IMR-90 (cell line): Measurements from ENCODE around the gene NOXA1. TPM values are rescaled to one million over a fixed set of nuclear protein-coding genes. Genes with fewer than 3 reads are reported as not detected.

Experiments used
- ATAC-seq: fragments of 200-7000 bp; cut with Tn5 transposase; 2 replicates; pipeline ENCODE4 v1.9.1; 2020; ENCODE audit warnings: low read depth, mild to moderate bottlenecking, moderate library complexity
- BruUV-seq: library from RNA; stranded (reverse); fragments of 400-500 nt; replicated peaks from 2 replicates; lab custom pipeline; 2021; lab: Mats Ljungman, UMichigan
- CTCF ChIA-PET: fragments of 300-600 bp; formaldehyde crosslinking; extraction: SDS; loops from one replicate; lab custom pipeline; 2021; ENCODE audit warnings: antibody characterized with exemption; lab: Yijun Ruan, JAX
- POLR2A ChIA-PET: fragments of 300-600 bp; sonication (Branson Sonifier 250); formaldehyde crosslinking; loops from one replicate; lab custom pipeline; 2022; ENCODE audit warnings: antibody characterized with exemption; ENCODE audit not compliant: unreplicated experiment; lab: Charles Lee
- DNase-seq: peaks from one replicate; pipeline ENCODE4 v3.0.0; 2013
- H2AFZ ChIP-seq: replicated peaks from 2 replicates; pipeline ENCODE3; 2013; ENCODE audit warnings: low read length, mild to moderate bottlenecking; ENCODE audit not compliant: poor library complexity
- H2AK5ac ChIP-seq: 2 replicates; pipeline ENCODE4 v1.6.1; 2013; ENCODE audit warnings: low read depth, low read length, inconsistent platforms
- H2AK9ac ChIP-seq: replicated peaks from 2 replicates; pipeline ENCODE3; 2013; ENCODE audit warnings: mild to moderate bottlenecking, low read depth, low read length, moderate library complexity; ENCODE audit not compliant: poor library complexity
- H2BK120ac ChIP-seq: 2 replicates; pipeline ENCODE4 v1.6.1; 2013; ENCODE audit warnings: low read depth, low read length, inconsistent platforms
- H2BK15ac ChIP-seq: 3 replicates; pipeline ENCODE4 v1.6.1; 2013; ENCODE audit warnings: low read depth, low read length, inconsistent platforms
- H2BK20ac ChIP-seq: 2 replicates; pipeline ENCODE4 v1.6.1; 2013; ENCODE audit warnings: low read depth, mild to moderate bottlenecking, inconsistent platforms, low read length, moderate library complexity
- H2BK5ac ChIP-seq: 2 replicates; pipeline ENCODE4 v1.6.1; 2013; ENCODE audit warnings: mild to moderate bottlenecking, low read depth, low read length, inconsistent platforms; ENCODE audit not compliant: poor library complexity, severe bottlenecking
- H3K14ac ChIP-seq: replicated peaks from 2 replicates; pipeline ENCODE4 v1.6.1; 2013; ENCODE audit warnings: low read depth, low read length, inconsistent platforms
- H3K18ac ChIP-seq: 2 replicates; pipeline ENCODE4 v1.6.1; 2013; ENCODE audit warnings: low read depth, low read length, control low read depth
- H3K23ac ChIP-seq: 2 replicates; pipeline ENCODE4 v1.6.1; 2013; ENCODE audit warnings: low read depth, low read length, inconsistent platforms
- H3K27ac ChIP-seq: 2 replicates; pipeline ENCODE4 v1.5.1; 2013; ENCODE audit warnings: mild to moderate bottlenecking, control low read depth, low read length; ENCODE audit not compliant: insufficient read depth
- H3K27me3 ChIP-seq: 2 replicates; pipeline ENCODE4 v1.6.1; 2013; ENCODE audit warnings: low read length; ENCODE audit not compliant: control insufficient read depth, insufficient read depth
- H3K36me3 ChIP-seq: 2 replicates; pipeline ENCODE4 v1.6.1; 2013; ENCODE audit warnings: low read length, mixed read lengths; ENCODE audit not compliant: control insufficient read depth, insufficient read depth
- H3K4ac ChIP-seq: 2 replicates; pipeline ENCODE4 v1.6.1; 2013; ENCODE audit warnings: low read depth, low read length, inconsistent platforms
- H3K4me1 ChIP-seq: 2 replicates; pipeline ENCODE4 v1.6.1; 2013; ENCODE audit warnings: low read length, mixed read lengths; ENCODE audit not compliant: control insufficient read depth, insufficient read depth
- H3K4me2 ChIP-seq: 2 replicates; pipeline ENCODE4 v1.6.1; 2013; ENCODE audit warnings: low read depth, mild to moderate bottlenecking, control low read depth, low read length, moderate library complexity
- H3K4me3 ChIP-seq: 2 replicates; pipeline ENCODE4 v1.5.1; 2013; ENCODE audit warnings: low read depth, mild to moderate bottlenecking, control low read depth, low read length, moderate library complexity; ENCODE audit not compliant: insufficient read depth
- H3K56ac ChIP-seq: 2 replicates; pipeline ENCODE4 v1.6.1; 2013; ENCODE audit warnings: low read length, inconsistent platforms; ENCODE audit not compliant: insufficient read depth; ENCODE audit errors: extremely low read depth
- H3K79me1 ChIP-seq, 2 experiments: 2 replicates each; pipeline ENCODE4 v1.6.1; 2013; ENCODE audit warnings: low read length in 2 of 2, inconsistent platforms in 1 of 2, low read depth in 1 of 2
- H3K9ac ChIP-seq: 2 replicates; pipeline ENCODE4 v1.6.1; 2013; ENCODE audit warnings: low read depth, low read length, control low read depth
- H3K9me1 ChIP-seq: 2 replicates; pipeline ENCODE4 v1.6.1; 2013; ENCODE audit warnings: low read length, inconsistent platforms; ENCODE audit not compliant: insufficient read depth
- H3K9me3 ChIP-seq: 2 replicates; pipeline ENCODE4 v1.6.1; 2013; ENCODE audit warnings: low read length; ENCODE audit not compliant: control insufficient read depth, insufficient read depth
- H4K20me1 ChIP-seq: 2 replicates; pipeline ENCODE4 v1.6.1; 2013; ENCODE audit warnings: low read length, inconsistent platforms; ENCODE audit not compliant: insufficient read depth
- H4K5ac ChIP-seq: 2 replicates; pipeline ENCODE4 v1.6.1; 2013; ENCODE audit warnings: mild to moderate bottlenecking, low read depth, low read length, control low read depth
- H4K8ac ChIP-seq, 2 experiments: 2 replicates each; pipeline ENCODE4 v1.6.1; 2013; ENCODE audit warnings: low read depth in 2 of 2, low read length in 2 of 2, control low read depth in 1 of 2, inconsistent platforms in 1 of 2
- H4K91ac ChIP-seq: 2 replicates; pipeline ENCODE4 v1.6.1; 2013; ENCODE audit warnings: low read depth, low read length, inconsistent platforms; ENCODE audit not compliant: insufficient read depth
- CEBPB ChIP-seq: IDR thresholded peaks from 2 replicates; pipeline ENCODE4 v1.6.1; 2012; ENCODE audit warnings: low read depth, low read length, improper control_type of control experiment
- FOS ChIP-seq: fragments of 150-350 bp; IDR thresholded peaks from 2 replicates; pipeline ENCODE4 v1.6.1; 2016; ENCODE audit warnings: low read depth, low read length
- MXI1 ChIP-seq: IDR thresholded peaks from 2 replicates; pipeline ENCODE4 v1.6.1; 2012; ENCODE audit warnings: low read depth, mild to moderate bottlenecking, low read length, moderate library complexity, borderline replicate concordance
- POLR2A ChIP-seq: IDR thresholded peaks from 2 replicates; pipeline ENCODE4 v1.6.1; 2012; ENCODE audit warnings: mild to moderate bottlenecking, low read depth, low read length
- RCOR1 ChIP-seq: IDR thresholded peaks from 2 replicates; pipeline ENCODE4 v1.6.1; 2012; ENCODE audit warnings: mild to moderate bottlenecking, low read length, improper control_type of control experiment; ENCODE audit not compliant: insufficient replicate concordance
- WGBS, 2 experiments: methylation state at CpG; one replicate each; pipeline versions ENCODE4 v1.1.5 to v1.1.7; 2013; ENCODE audit warnings: missing lambda C conversion rate in 2 of 2; ENCODE audit not compliant: insufficient read length in 1 of 2; ENCODE audit errors: extremely low coverage in 2 of 2; 5-methylcytosine and 5-hydroxymethylcytosine counted together
- dilution Hi-C: fragments of 300-500 bp; cut with HindIII; formaldehyde crosslinking; loops from one replicate; pipeline ENCODE4 v1.14.3; 2018; ENCODE audit warnings: low sequenced_read_pairs; ENCODE audit not compliant: unreplicated experiment
- in situ Hi-C: fragments of 300-500 bp; cut with MboI; formaldehyde crosslinking; loops from 3 replicates; pipeline ENCODE4 v1.14.3; 2019; ENCODE audit warnings: low sequenced_read_pairs, inconsistent platforms, mixed read lengths
- intact Hi-C: fragments of 100-400 bp; cut with micrococcal nuclease; formaldehyde crosslinking; loops from 2 replicates; pipeline ENCODE4 v1.10.0; 2022
- polyA plus RNA-seq, 3 experiments: library from polyadenylated mRNA; depleted of rRNA; stranded (reverse); fragments of >200 nt; gene quantifications; 2 replicates each; pipeline ENCODE4 v1.2.3, GENCODE V29; 2012; ENCODE audit warnings: low replicate concordance in 1 of 3
- total RNA-seq: library from RNA; depleted of rRNA; stranded (reverse); fragments of >200 nt; gene quantifications from 2 replicates; pipeline ENCODE4 v1.2.3, GENCODE V29; 2012
- TF ChIP-seq, protein P1 (sequence below): fragments of 150-350 bp; IDR thresholded peaks from 2 replicates; pipeline ENCODE4 v1.6.1; 2016; ENCODE audit warnings: low read depth, mild to moderate bottlenecking, low read length, moderate library complexity, borderline replicate concordance
- TF ChIP-seq, protein P2 (sequence below): fragments of 150-350 bp; IDR thresholded peaks from 2 replicates; pipeline ENCODE4 v1.6.1; 2017; ENCODE audit warnings: mild to moderate bottlenecking, antibody characterized with exemption, low read length, low read depth

NOXA1 gene
- total and polyA plus RNA-seq, 2 of the 4 experiments (the other 2 are of a cell fraction): 0.17 TPM; not detected in 1

DNA sequence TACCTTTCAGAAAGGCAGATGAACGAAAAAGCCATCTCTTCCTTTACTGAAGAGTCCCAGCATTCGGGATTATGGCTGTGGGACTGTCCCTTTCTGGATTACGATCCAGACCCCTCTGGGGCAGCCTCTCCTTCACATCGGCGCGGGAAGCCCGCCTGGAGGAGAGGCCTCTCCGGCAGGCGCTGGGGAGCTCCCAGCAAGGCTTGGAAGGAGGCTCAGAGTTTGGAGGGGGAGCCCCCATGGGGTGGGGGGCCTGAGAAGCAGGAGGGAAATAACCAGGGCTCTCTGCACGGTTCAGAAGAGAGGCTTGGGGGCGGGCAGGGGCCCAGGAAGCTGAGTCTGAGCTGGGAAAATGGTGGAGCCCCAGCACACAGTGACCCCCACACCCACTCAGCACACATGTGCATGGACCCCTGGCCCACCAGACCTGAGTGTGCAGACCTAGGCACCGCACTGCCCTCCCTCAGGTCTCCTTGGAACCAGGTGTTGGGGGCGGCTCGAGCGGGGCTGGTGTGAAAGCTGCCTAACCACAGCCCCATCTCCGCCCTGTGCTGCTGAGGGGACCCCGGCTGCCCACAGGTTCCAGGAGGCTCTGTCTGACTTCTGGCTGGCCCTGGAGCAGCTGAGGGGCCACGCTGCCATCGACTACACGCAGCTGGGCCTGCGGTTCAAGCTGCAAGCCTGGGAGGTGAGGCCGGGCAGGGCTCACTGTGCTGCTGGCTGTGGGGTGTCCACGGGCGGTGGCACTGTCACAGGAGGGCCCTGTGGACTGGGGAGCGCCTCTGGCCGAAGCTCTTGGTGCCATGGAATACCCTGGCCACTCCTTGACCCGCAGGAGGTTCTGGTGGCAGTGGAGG is 4.5 kb downstream of the NOXA1 start:
- intact Hi-C loops: no loop called here

More for the DNA sequence above, 4.5 kb downstream of the NOXA1 start:
- H3K14ac ChIP-seq: no peak overlapping the region
- H2AFZ ChIP-seq: no peak overlapping the region
- DNase-seq (no peak), ATAC-seq (no peak)
- no peak overlapping the region for H3K4me2 ChIP-seq
- H3K27ac ChIP-seq: no peak overlapping the region
- no peak overlapping the region for H2BK20ac ChIP-seq
- in situ Hi-C loops (no loop called here), dilution Hi-C loops (no loop called here)
- no peaks in the 10 kb centered on the region; the same call in 1 of the 2 replicates for H3K27me3 ChIP-seq
- no peak overlapping the region for H2BK120ac ChIP-seq
- no peak overlapping the region for H3K18ac ChIP-seq
- no peak overlapping the region for H3K4ac ChIP-seq
- H4K8ac ChIP-seq: no peak overlapping the region
- no peak overlapping the region for H3K23ac ChIP-seq
- H2AK9ac ChIP-seq: peak overlapping the region; percentile 72
- H4K20me1 ChIP-seq: no peaks in the 10 kb centered on the region
- H3K9me1 ChIP-seq: no peaks in the 10 kb centered on the region
- no peak overlapping the region for H3K56ac ChIP-seq
- ChIA-PET POLR2A (no interaction called here), CTCF (no interaction called here)
- no peak overlapping the region for H2BK5ac ChIP-seq
- 55% methylated on average over 2 of the region's 27 CpGs; no CpG with 5 or more reads in 1 of the 2 experiments for WGBS, 2 experiments
- H3K4me1 ChIP-seq: peaks cover 7% of the 10 kb centered on the region; the same call in 1 of the 2 replicates
- H3K9ac ChIP-seq: no peak overlapping the region
- no TSS peak for BruUV-seq
- no peak overlapping the region for H4K5ac ChIP-seq
- no peaks in the 10 kb centered on the region for H3K9me3 ChIP-seq
- no peak overlapping the region for H2BK15ac ChIP-seq
- no peak overlapping the region for H2AK5ac ChIP-seq
- H3K4me3 ChIP-seq: no peak overlapping the region
- no peak overlapping the region for H4K91ac ChIP-seq
- TF ChIP-seq, protein P1, sequence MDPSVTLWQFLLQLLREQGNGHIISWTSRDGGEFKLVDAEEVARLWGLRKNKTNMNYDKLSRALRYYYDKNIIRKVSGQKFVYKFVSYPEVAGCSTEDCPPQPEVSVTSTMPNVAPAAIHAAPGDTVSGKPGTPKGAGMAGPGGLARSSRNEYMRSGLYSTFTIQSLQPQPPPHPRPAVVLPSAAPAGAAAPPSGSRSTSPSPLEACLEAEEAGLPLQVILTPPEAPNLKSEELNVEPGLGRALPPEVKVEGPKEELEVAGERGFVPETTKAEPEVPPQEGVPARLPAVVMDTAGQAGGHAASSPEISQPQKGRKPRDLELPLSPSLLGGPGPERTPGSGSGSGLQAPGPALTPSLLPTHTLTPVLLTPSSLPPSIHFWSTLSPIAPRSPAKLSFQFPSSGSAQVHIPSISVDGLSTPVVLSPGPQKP: no peak
- TF ChIP-seq POLR2A (no peak), FOS (no peak), CEBPB (no peak), RCOR1 (no peak), MXI1 (no peak)
- TF ChIP-seq, protein P2, sequence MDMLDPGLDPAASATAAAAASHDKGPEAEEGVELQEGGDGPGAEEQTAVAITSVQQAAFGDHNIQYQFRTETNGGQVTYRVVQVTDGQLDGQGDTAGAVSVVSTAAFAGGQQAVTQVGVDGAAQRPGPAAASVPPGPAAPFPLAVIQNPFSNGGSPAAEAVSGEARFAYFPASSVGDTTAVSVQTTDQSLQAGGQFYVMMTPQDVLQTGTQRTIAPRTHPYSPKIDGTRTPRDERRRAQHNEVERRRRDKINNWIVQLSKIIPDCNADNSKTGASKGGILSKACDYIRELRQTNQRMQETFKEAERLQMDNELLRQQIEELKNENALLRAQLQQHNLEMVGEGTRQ: no peak
- no peaks in the 10 kb centered on the region for H3K36me3 ChIP-seq
- no peaks in the 10 kb centered on the region for H3K79me1 ChIP-seq
